ENCODE measurements around the gene PADI2.

DNA sequence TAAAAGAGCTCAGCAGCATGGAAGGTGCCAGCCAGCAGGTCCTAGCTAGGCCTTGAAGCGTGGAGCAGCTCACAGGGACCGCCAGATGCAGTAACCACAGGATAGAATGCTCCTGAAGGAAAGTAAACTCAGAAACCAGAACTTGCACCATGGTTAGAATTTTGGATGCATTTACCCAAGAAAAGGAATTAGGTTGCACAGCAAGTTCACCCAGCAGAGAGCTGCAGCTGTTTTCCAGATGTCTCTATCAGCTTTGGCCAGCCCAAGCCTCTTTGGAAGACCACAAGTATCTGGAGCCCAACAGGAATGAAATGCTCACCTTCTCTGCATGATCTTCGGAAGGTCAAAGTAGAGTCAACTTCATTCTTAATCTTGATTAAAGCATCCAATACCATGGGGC lies 86.5 kb downstream of the PADI2 start:
- TF ChIP-seq, protein P1, sequence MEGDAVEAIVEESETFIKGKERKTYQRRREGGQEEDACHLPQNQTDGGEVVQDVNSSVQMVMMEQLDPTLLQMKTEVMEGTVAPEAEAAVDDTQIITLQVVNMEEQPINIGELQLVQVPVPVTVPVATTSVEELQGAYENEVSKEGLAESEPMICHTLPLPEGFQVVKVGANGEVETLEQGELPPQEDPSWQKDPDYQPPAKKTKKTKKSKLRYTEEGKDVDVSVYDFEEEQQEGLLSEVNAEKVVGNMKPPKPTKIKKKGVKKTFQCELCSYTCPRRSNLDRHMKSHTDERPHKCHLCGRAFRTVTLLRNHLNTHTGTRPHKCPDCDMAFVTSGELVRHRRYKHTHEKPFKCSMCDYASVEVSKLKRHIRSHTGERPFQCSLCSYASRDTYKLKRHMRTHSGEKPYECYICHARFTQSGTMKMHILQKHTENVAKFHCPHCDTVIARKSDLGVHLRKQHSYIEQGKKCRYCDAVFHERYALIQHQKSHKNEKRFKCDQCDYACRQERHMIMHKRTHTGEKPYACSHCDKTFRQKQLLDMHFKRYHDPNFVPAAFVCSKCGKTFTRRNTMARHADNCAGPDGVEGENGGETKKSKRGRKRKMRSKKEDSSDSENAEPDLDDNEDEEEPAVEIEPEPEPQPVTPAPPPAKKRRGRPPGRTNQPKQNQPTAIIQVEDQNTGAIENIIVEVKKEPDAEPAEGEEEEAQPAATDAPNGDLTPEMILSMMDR (conservative IDR thresholded peaks at IDR 0.05; ENCODE audit: low read depth in 2 of 2): no peak
- no peak for TF ChIP-seq CREB1 (CRISPR knock-in tag; IDR thresholded peaks at IDR 0.05; ENCODE audit: low read depth)
- no peak for TF ChIP-seq EZH2phosphoT487 (IDR thresholded peaks at IDR 0.05; ENCODE audit: unreplicated experiment)
- TF ChIP-seq POLR2AphosphoS5 (IDR thresholded peaks at IDR 0.05; ENCODE audit: low read depth): no peak
- TF ChIP-seq, protein P2, sequence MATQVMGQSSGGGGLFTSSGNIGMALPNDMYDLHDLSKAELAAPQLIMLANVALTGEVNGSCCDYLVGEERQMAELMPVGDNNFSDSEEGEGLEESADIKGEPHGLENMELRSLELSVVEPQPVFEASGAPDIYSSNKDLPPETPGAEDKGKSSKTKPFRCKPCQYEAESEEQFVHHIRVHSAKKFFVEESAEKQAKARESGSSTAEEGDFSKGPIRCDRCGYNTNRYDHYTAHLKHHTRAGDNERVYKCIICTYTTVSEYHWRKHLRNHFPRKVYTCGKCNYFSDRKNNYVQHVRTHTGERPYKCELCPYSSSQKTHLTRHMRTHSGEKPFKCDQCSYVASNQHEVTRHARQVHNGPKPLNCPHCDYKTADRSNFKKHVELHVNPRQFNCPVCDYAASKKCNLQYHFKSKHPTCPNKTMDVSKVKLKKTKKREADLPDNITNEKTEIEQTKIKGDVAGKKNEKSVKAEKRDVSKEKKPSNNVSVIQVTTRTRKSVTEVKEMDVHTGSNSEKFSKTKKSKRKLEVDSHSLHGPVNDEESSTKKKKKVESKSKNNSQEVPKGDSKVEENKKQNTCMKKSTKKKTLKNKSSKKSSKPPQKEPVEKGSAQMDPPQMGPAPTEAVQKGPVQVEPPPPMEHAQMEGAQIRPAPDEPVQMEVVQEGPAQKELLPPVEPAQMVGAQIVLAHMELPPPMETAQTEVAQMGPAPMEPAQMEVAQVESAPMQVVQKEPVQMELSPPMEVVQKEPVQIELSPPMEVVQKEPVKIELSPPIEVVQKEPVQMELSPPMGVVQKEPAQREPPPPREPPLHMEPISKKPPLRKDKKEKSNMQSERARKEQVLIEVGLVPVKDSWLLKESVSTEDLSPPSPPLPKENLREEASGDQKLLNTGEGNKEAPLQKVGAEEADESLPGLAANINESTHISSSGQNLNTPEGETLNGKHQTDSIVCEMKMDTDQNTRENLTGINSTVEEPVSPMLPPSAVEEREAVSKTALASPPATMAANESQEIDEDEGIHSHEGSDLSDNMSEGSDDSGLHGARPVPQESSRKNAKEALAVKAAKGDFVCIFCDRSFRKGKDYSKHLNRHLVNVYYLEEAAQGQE (IDR thresholded peaks at IDR 0.05; ENCODE audit: unreplicated experiment): no peak
- no peak for TF ChIP-seq EZH2 (IDR thresholded peaks at IDR 0.05; ENCODE audit: low read depth, unreplicated experiment)
